ENCODE measurements around the gene SEPTIN12. TPM values are rescaled to one million over a fixed set of nuclear protein-coding genes. Genes with fewer than 3 reads are reported as not detected.

SEPTIN12 gene
- total RNA-seq, 1 experiment from 2014 or later: not detected

DNA sequence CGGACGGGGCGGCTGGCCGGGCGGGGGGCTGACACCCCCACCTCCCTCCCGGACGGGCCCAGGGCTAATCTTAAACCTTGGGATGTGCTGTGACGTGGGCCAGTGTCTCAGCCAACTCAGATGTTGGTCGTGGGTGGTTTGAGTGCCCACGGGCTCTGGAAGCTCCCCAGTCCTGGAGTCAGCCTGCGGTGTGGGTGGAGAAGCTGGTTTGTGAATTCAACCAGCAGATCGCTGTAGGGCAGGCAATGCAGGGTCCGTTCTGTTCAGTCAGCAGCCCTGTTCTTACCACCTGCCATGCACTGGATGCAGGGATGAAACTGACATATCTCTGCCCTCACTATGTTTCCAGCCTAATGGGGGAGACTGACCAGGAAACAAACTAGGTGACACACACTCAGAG, 13.1 kb downstream of the SEPTIN12 start:
- H3K27me3 ChIP-seq (ENCODE audit: insufficient read depth, low read depth): no peaks in the 10 kb centered on the region
- no peak for DNase-seq
- no peak overlapping the region for H3K27ac ChIP-seq
- no peaks in the 10 kb centered on the region for H3K36me3 ChIP-seq (ENCODE audit: low read depth)
- H4K20me1 ChIP-seq (ENCODE audit: insufficient read depth): no peaks in the 10 kb centered on the region
- no peak overlapping the region for H2AFZ ChIP-seq
- CTCF ChIA-PET: no interaction called here
- no peaks in the 10 kb centered on the region for H3K79me2 ChIP-seq (ENCODE audit: low read depth)
- H3F3A ChIP-seq (ENCODE audit: insufficient read depth, low read depth): no peaks in the 10 kb centered on the region
- no peak overlapping the region for H3K4me2 ChIP-seq
- POLR2A ChIA-PET (ENCODE audit: unreplicated experiment): no interaction called here
- TF ChIP-seq CTCF (conservative IDR thresholded peaks at IDR 0.05) (no peak), EZH2 (IDR thresholded peaks at IDR 0.05; ENCODE audit: low read depth) (no peak)
- intact Hi-C loops (cut with micrococcal nuclease; ENCODE audit: unreplicated experiment): no loop called here
- no peaks in the 10 kb centered on the region for H3K9me3 ChIP-seq (ENCODE audit: insufficient read depth, low read depth)
- no TSS peak for BruUV-seq (replicated peaks)
- H3K4me3 ChIP-seq: no peak overlapping the region
- no peaks in the 10 kb centered on the region for H3K9me2 ChIP-seq (ENCODE audit: insufficient read depth)
- peaks cover 2% of the 10 kb centered on the region; the same call in 1 of the 2 replicates for H3K4me1 ChIP-seq (replicated peaks; ENCODE audit: insufficient read depth)

DNA sequence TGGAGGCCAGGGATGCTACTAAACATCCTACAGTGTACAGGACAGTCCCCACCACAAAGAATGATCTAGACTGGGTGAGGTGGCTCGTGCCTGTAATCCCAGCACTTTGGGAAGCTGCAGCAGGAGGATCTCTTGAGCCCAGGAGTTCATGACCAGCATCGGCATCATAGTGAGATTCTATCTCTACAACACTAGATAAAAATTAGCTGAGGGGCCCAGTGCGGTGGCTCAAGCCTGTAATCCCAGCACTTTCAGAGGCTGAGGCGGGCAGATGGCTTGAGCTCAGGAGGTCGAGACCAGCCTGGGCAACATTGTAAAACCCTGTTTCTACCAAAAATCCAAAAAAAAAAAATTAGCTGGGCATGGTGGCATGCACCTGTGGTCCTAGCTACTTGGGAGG, 15.8 kb downstream of the SEPTIN12 start:
- no peak for DNase-seq
- Histone ChIP-seq H3K79me2 (ENCODE audit: low read depth) (no peaks in the 10 kb centered on the region), H3F3A (ENCODE audit: insufficient read depth, low read depth) (peaks cover 11% of the 10 kb centered on the region; the same call in 1 of the 2 replicates), H3K4me2 (no peak overlapping the region), H3K27ac (no peak overlapping the region), H3K27me3 (ENCODE audit: insufficient read depth, low read depth) (no peaks in the 10 kb centered on the region), H2AFZ (no peak overlapping the region), H3K4me1 (replicated peaks; ENCODE audit: insufficient read depth) (peaks cover 5% of the 10 kb centered on the region), H3K9me3 (ENCODE audit: insufficient read depth, low read depth) (no peaks in the 10 kb centered on the region), H3K4me3 (no peak overlapping the region), H3K9me2 (ENCODE audit: insufficient read depth) (no peaks in the 10 kb centered on the region), H3K36me3 (ENCODE audit: low read depth) (no peaks in the 10 kb centered on the region), H4K20me1 (ENCODE audit: insufficient read depth) (no peaks in the 10 kb centered on the region)
- intact Hi-C loops (cut with micrococcal nuclease; ENCODE audit: unreplicated experiment): no loop called here
- ChIA-PET CTCF (no interaction called here), POLR2A (ENCODE audit: unreplicated experiment) (interaction anchor here (0.7 to 1.7 kb wide), 2 partner anchors 23 to 28 kb away, joined by 5 to 11 read pairs; no protein-coding TSS in a partner anchor)
- BruUV-seq (replicated peaks): no TSS peak
- TF ChIP-seq EZH2 (IDR thresholded peaks at IDR 0.05; ENCODE audit: low read depth) (no peak), CTCF (conservative IDR thresholded peaks at IDR 0.05) (no peak)

DNA sequence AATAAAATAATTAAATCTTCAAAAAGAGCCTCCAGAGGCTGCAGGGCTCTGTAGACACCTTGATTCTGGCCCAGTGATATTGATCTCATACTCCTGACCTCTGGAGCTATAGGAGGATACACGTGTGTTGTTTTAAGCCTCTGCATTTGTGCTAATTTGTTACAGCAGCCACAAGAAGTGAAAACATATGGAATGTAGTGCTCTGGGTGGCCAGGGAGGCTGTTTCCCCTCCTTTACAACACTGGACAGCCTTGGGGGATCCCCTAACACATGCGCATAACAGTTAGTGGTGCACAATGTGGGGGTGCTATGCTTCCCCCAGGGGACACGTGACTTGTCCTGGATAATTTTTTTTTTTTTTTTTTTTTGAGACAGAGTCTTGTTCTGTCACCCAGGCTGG, 16.5 kb downstream of the SEPTIN12 start:
- Histone ChIP-seq H3K9me2 (ENCODE audit: insufficient read depth) (no peaks in the 10 kb centered on the region), H3K4me1 (replicated peaks; ENCODE audit: insufficient read depth) (peaks cover 5% of the 10 kb centered on the region), H3K4me2 (no peak overlapping the region), H3K79me2 (ENCODE audit: low read depth) (peaks cover 2% of the 10 kb centered on the region), H3K9me3 (ENCODE audit: insufficient read depth, low read depth) (no peaks in the 10 kb centered on the region), H2AFZ (no peak overlapping the region), H3K27me3 (ENCODE audit: insufficient read depth, low read depth) (no peaks in the 10 kb centered on the region), H3K4me3 (no peak overlapping the region), H3K36me3 (ENCODE audit: low read depth) (no peaks in the 10 kb centered on the region), H3F3A (ENCODE audit: insufficient read depth, low read depth) (peaks cover 11% of the 10 kb centered on the region; the same call in 1 of the 2 replicates), H3K27ac (no peak overlapping the region), H4K20me1 (ENCODE audit: insufficient read depth) (no peaks in the 10 kb centered on the region)
- no peak for DNase-seq
- intact Hi-C loops (cut with micrococcal nuclease; ENCODE audit: unreplicated experiment): no loop called here
- BruUV-seq (replicated peaks): no TSS peak
- TF ChIP-seq CTCF (conservative IDR thresholded peaks at IDR 0.05) (no peak), EZH2 (IDR thresholded peaks at IDR 0.05; ENCODE audit: low read depth) (no peak)
- ChIA-PET POLR2A (ENCODE audit: unreplicated experiment) (interaction anchor here (1.7 kb wide), 1 partner anchor 24 kb away, joined by 11 read pairs; no protein-coding TSS in a partner anchor), CTCF (interaction anchor here (0.6 kb wide), 1 partner anchor 147 kb away, joined by 5 read pairs; no protein-coding TSS in a partner anchor)

Data from PC-9 (cell line).